GM19240 (cell line): Measurements from ENCODE around the gene SLC2A4RG.

ENCODE experiments used
- DNase-seq: peaks from one replicate; pipeline ENCODE4 v3.0.0; 2011; ENCODE audit warnings: low spot score; ENCODE audit not compliant: insufficient read length

The SLC2A4RG gene

GRCh38 chr20:63752411-63753101, 13.0 kb downstream of the SLC2A4RG start:
- DNase-seq, result no peak

GRCh38 chr20:63753381-63753780, 13.8 kb downstream of the SLC2A4RG start:
- DNase-seq, result no peak

- DNase-seq, result no peak
These were observed 14.4 kb downstream of the SLC2A4RG start for GRCh38 chr20:63754008-63754407.

GRCh38 chr20:63755933-63756647, 16.5 kb downstream of the SLC2A4RG start:
- no peak for DNase-seq

GRCh38 chr20:63756648-63756991, 17.0 kb downstream of the SLC2A4RG start:
- DNase-seq, result no peak

- no peak for DNase-seq
These were observed 18.6 kb downstream of the SLC2A4RG start for GRCh38 chr20:63758152-63758551.

GRCh38 chr20:63759377-63759901, 19.9 kb downstream of the SLC2A4RG start:
- no peak for DNase-seq

GRCh38 chr20:63765082-63765873, 25.7 kb downstream of the SLC2A4RG start:
- DNase-seq, result no peak

GRCh38 chr20:63765902-63766301, 26.3 kb downstream of the SLC2A4RG start:
- no peak for DNase-seq

GRCh38 chr20:63766695-63767426, 27.3 kb downstream of the SLC2A4RG start:
- DNase-seq, result no peak

- DNase-seq, result no peak
These were observed 27.9 kb downstream of the SLC2A4RG start for GRCh38 chr20:63767456-63767855.

GRCh38 chr20:63767886-63768285, 28.3 kb downstream of the SLC2A4RG start:
- no peak for DNase-seq

GRCh38 chr20:63768591-63769515, 29.3 kb downstream of the SLC2A4RG start:
- DNase-seq, result no peak

GRCh38 chr20:63769891-63770474, 30.4 kb downstream of the SLC2A4RG start:
- DNase-seq, result no peak

GRCh38 chr20:63771046-63771707, 31.6 kb downstream of the SLC2A4RG start:
- DNase-seq, result no peak

GRCh38 chr20:63772781-63773518, 33.4 kb downstream of the SLC2A4RG start:
- DNase-seq, result no peak

- no peak for DNase-seq
These were observed 34.1 kb downstream of the SLC2A4RG start for GRCh38 chr20:63773571-63774241.

- DNase-seq, result no peak
These were observed 34.7 kb downstream of the SLC2A4RG start for GRCh38 chr20:63774306-63774705.
